A172 (cell line): ENCODE data around the gene HNMT. TPM values are rescaled to one million over a fixed set of nuclear protein-coding genes. Genes with fewer than 3 reads are reported as not detected.
"Not testable (repeated sequence)": the region's sequence is repeated elsewhere in the genome, so short reads cannot be mapped to it uniquely, and the experiment has no call there.

ENCODE experiments used
- DNase-seq: peaks from one replicate; pipeline ENCODE4 v3.0.0-alpha.2; 2015; ENCODE audit warnings: low spot score
- total RNA-seq: library from RNA; depleted of rRNA; stranded (reverse); fragments of >200 nt; shearing (Covaris generic); gene quantifications from 2 replicates; pipeline ENCODE4 v1.2.3, GENCODE V29; 2014

Gene HNMT
- total RNA-seq, 1 experiment from 2014 or later = 22.6 TPM

GRCh38 chr2:137946227-137946626 lies 18.0 kb upstream of the HNMT start:
- DNase-seq = no peak

GRCh38 chr2:137947032-137947727 lies 17.1 kb upstream of the HNMT start:
- DNase-seq = no peak

- peak; percentile 76 for DNase-seq
Measured at GRCh38 chr2:137947728-137948336, 16.4 kb upstream of the HNMT start.

GRCh38 chr2:137948894-137949293 lies 15.4 kb upstream of the HNMT start:
- DNase-seq = no peak

GRCh38 chr2:137950238-137950637 lies 14.0 kb upstream of the HNMT start:
- DNase-seq = no peak

GRCh38 chr2:137951586-137951985 lies 12.7 kb upstream of the HNMT start:
- peak; percentile 34 for DNase-seq

DNA sequence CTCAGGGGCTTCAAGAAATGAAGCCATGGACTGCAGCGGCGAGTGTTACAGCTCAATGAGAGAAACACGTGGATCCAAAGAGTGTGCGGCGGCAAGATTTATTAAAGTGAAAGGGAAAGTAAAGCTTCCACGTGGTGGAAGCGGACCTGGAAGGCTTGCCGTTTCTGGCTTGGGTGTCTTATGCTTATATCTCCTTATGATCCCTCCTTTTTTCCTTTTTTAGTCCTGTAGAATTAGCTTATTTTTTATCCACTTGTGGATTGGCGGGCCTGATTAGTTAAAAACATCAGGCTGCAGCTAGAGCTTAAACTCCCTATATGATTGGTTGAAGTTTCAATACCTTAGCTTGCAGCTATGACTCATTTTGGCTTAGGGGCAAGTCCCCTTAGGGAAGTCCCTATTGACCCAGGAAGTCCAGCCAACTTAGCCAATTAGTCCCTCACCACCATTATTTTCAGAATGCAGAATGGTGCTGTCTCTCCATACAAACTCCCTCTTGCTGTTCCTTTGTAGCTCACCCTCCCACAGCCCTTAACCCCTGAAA lies 11.6 kb upstream of the HNMT start:
- peak; percentile 69 for DNase-seq

- no peak for DNase-seq
Measured at GRCh38 chr2:137955536-137955935, 8.7 kb upstream of the HNMT start.

DNA sequence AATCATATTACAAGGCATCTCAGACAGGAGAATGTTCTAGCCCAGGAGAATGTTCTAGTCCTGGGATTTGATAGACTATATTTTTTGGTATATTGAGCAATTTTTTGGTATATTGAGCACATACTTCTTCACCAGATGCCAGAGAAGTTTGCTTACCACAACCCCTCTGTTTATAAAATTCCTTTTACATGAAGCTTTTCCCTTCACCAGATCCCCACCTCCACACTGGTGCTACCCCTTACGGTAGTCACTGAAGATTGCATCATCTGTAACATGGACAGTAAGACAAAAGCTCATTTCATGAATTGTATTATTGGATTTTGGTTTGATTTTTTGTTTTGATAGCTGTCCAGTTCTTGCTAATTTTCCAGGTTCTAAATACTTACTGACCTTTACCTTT lies 7.2 kb upstream of the HNMT start:
- DNase-seq = peak; percentile 40

- no peak for DNase-seq
Measured at GRCh38 chr2:137959166-137959565, 5.1 kb upstream of the HNMT start.

DNA sequence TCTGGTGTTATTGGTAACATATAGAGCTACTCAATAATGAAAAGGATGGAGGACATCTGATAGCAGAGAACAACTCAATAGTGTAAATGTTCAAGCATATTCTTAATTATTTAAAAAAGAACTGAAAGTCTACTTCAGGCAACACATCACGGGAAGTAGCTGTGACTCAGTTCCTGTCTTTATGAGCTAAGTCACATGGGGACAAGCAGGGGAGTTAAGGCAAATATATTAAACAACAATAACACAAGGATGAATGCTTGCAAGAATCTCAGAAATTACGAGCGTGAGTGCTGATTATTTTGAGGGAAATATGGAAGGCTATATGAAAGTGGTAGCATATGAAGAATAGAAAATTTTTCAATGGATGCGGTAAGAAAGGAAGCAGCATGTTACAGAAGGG lies 4.0 kb upstream of the HNMT start:
- DNase-seq = no peak

DNA sequence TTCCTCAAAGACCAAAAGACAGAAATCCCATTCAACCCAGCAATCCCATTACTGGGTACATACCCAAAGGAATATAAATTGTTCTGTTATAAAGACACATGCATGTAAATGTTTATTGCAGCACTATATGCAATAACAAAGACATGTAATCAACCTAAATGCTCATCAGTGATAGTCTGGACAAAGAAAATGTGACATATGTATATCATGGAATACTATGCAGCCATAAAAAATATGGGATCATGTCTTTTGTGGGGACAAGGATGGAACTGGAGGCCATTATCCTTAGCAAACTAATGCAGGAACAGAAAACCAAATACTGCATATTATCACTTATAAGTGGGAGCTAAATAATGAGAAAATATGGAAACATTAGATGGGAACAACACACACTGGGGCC lies 2.7 kb upstream of the HNMT start:
- no peak for DNase-seq

DNA sequence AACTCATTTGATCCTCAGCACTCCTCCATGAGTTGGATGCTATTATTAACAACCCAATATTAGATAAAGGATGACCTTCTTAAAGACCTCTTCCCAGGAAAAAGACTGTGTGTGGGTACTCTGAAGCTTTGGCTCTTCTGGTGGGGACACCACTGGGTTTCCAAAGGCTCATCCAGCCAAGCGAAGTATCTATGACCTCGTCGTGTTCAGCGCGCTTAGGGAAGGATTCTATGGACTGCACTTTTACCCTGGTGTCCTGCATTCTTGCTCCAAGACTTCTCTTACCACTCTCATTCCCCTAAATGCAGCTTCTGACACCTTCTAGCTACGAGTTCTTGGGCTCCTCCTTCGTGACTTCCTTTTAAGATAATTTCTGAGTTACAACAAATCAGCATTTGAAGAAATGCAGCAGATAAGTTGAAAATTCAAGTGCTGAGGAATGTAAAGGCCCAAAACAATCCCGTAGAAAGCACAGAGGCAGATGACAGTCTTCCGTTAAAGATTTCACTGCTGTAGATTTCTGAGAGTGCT lies 673 bp upstream of the HNMT start:
- DNase-seq = no peak

DNA sequence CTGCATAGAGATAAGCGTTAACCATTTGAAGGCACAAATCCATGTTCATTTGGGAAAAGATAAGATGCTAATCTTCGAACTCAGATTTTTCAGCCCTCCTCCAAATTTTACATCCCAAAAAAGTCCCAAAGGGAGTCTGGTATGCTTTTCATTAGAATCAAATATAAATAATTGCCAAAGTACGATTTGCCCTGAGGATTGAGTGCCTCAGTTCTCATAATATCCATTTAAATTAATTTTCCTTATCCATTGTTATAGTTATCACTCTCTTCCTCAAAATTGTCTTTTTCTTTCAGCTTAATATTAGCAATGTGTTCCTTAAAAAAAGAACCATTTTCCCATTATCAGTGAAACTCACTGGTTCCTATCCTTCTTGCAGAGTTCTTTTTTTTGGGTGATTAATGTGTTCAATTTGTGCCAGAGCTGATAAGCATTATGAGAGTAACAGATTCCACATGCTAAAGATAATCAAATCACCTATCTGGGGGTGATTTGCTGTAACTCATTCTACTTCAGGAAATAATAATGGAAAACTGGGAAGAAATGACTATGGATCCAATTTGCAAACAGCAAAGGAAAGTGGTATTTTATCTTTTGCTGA lies 686 bp downstream of the HNMT start:
- DNase-seq = no peak

- DNase-seq = no peak
Measured at GRCh38 chr2:137966043-137966442, 1.8 kb downstream of the HNMT start.

DNA sequence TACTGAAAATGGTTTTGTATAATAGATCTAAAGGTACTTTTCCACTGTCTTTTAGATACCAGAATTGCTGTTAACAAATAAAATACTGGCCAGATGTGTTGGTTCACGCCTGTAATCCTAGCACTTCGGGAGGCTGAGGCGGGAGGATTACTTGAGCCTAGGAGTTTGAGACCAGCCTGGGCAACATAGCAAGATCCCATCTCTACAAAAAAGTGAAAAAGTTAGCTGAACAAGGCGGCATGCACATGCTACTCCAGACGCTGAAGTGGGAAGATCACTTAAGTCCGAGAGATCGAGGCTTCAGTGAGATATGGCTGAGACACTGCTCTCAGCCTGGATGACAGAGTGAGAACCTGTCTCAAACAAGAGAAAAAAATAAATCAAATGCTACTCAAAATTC lies 2.8 kb downstream of the HNMT start:
- DNase-seq = no peak

GRCh38 chr2:137968477-137969417 lies 4.5 kb downstream of the HNMT start:
- DNase-seq = no peak

DNA sequence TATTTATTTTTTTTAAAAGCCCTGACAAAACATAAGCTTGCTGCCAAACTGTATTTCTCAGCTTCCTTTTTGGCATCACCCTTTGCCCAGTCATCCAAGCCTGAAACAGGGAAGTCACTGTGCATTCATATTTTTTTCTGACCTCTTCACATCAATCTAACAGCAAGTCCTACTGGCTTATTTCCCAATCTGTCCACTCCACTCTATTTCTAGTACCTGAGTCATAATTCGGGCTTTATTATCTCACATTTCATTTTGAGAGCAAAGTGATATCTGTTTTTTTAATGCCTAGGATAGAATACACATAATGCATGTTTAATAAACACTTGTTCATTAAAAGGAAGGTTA lies 5.1 kb downstream of the HNMT start:
- DNase-seq = peak; percentile 92

DNA sequence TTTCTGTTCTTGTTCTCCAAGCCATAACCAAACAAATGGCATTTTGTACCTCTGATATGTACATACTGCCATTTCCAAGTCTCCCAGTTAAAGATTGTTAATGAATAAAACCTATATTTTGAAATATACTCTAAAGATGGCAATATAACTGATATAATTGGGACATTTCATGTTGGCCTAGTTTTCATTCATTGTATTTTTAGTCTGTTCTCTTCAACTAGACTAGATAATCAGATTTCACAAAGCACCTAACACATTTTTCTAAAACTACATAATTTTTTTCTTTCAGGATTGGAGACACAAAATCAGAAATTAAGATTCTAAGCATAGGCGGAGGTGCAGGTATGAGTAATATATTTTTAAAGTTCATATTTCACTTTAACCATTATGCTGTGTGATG lies 5.6 kb downstream of the HNMT start:
- no peak for DNase-seq

GRCh38 chr2:137971259-137971658 lies 7.0 kb downstream of the HNMT start:
- DNase-seq = not testable (repeated sequence)

GRCh38 chr2:137973280-137973679 lies 9.0 kb downstream of the HNMT start:
- no peak for DNase-seq
